GM12874 (cell line): Measurements from ENCODE around the gene ASB1.

Experiments
- CTCF ChIP-seq: IDR thresholded peaks from 2 replicates; pipeline ENCODE4 v1.5.1; 2011; ENCODE audit warnings: low read depth, mild to moderate bottlenecking, control low read depth, low read length, moderate library complexity; ENCODE audit not compliant: insufficient read depth

Gene ASB1

GRCh38 chr2:238489431-238489830, 62.7 kb downstream of the ASB1 start:
- TF ChIP-seq CTCF: no peak

- no peak for TF ChIP-seq CTCF
These were observed 63.2 kb downstream of the ASB1 start for GRCh38 chr2:238489896-238490295.

- no peak for TF ChIP-seq CTCF
These were observed 66.1 kb downstream of the ASB1 start for GRCh38 chr2:238492840-238493239.

GRCh38 chr2:238493411-238493810, 66.7 kb downstream of the ASB1 start:
- no peak for TF ChIP-seq CTCF

- TF ChIP-seq CTCF: no peak
These were observed 67.3 kb downstream of the ASB1 start for GRCh38 chr2:238493880-238494572.

- TF ChIP-seq CTCF: no peak
These were observed 67.8 kb downstream of the ASB1 start for GRCh38 chr2:238494573-238494961.

- TF ChIP-seq CTCF: no peak
These were observed 68.7 kb downstream of the ASB1 start for GRCh38 chr2:238495422-238495821.
